Measurements from ENCODE around the gene MAPK4.
"Not testable (repeated sequence)": the region's sequence is repeated elsewhere in the genome, so short reads cannot be mapped to it uniquely, and the experiment has no call there.

The MAPK4 gene

GRCh38 chr18:50558157-50558556 lies 1.7 kb upstream of the MAPK4 start:
- peaks cover 0 to 10% of the 10 kb centered on the region in 2 donors for H3K9me3 ChIP-seq (ENCODE audit: control insufficient read depth in 1 of 2, low read length in 2 of 2)
- no peak overlapping the region for H3K4me3 ChIP-seq (ENCODE audit: low read depth in 1 of 2, low read length in 2 of 2)
- H3K4me1 ChIP-seq (ENCODE audit: control insufficient read depth in 1 of 2, insufficient read depth in 2 of 2, low read length in 2 of 2) = peaks cover 0 to 16% of the 10 kb centered on the region in 2 donors
- no peak overlapping the region for H3K27ac ChIP-seq (ENCODE audit: low read length)
- H3K36me3 ChIP-seq (ENCODE audit: control insufficient read depth in 1 of 2, insufficient read depth in 2 of 2, low read length in 2 of 2) = no peaks in the 10 kb centered on the region
- H3K27me3 ChIP-seq (ENCODE audit: low read depth, low read length) = peaks cover 16% of the 10 kb centered on the region

GRCh38 chr18:50558948-50559751 lies 737 bp upstream of the MAPK4 start:
- Histone ChIP-seq H3K9me3 (ENCODE audit: control insufficient read depth in 1 of 2, low read length in 2 of 2) (peaks cover 0 to 10% of the 10 kb centered on the region in 2 donors), H3K27me3 (ENCODE audit: low read depth, low read length) (peaks cover 16% of the 10 kb centered on the region), H3K27ac (ENCODE audit: low read length) (no peak overlapping the region), H3K4me3 (ENCODE audit: low read depth in 1 of 2, low read length in 2 of 2) (peak overlapping the region in 1 of 2 donors; percentile 49), H3K36me3 (ENCODE audit: control insufficient read depth in 1 of 2, insufficient read depth in 2 of 2, low read length in 2 of 2) (no peaks in the 10 kb centered on the region), H3K4me1 (ENCODE audit: control insufficient read depth in 1 of 2, insufficient read depth in 2 of 2, low read length in 2 of 2) (peaks cover 0 to 16% of the 10 kb centered on the region in 2 donors)

GRCh38 chr18:50560681-50561629 lies 1.1 kb downstream of the MAPK4 start:
- peaks cover 0 to 16% of the 10 kb centered on the region in 2 donors for H3K4me1 ChIP-seq (ENCODE audit: control insufficient read depth in 1 of 2, insufficient read depth in 2 of 2, low read length in 2 of 2)
- no peak overlapping the region for H3K27ac ChIP-seq (ENCODE audit: low read length)
- peaks cover 16% of the 10 kb centered on the region for H3K27me3 ChIP-seq (ENCODE audit: low read depth, low read length)
- no peaks in the 10 kb centered on the region for H3K36me3 ChIP-seq (ENCODE audit: control insufficient read depth in 1 of 2, insufficient read depth in 2 of 2, low read length in 2 of 2)
- H3K9me3 ChIP-seq (ENCODE audit: control insufficient read depth in 1 of 2, low read length in 2 of 2) = peaks cover 0 to under 1% of the 10 kb centered on the region in 2 donors
- H3K4me3 ChIP-seq (ENCODE audit: low read depth in 1 of 2, low read length in 2 of 2) = peak overlapping the region; percentile 49 to 64

- H3K4me3 ChIP-seq (ENCODE audit: low read depth in 1 of 2, low read length in 2 of 2); H3K27ac ChIP-seq (ENCODE audit: low read length); H3K36me3 ChIP-seq (ENCODE audit: control insufficient read depth in 1 of 2, insufficient read depth in 2 of 2, low read length in 2 of 2); H3K9me3 ChIP-seq (ENCODE audit: control insufficient read depth in 1 of 2, low read length in 2 of 2): not testable (repeated sequence)
- peaks cover 16% of the 10 kb centered on the region for H3K27me3 ChIP-seq (ENCODE audit: low read depth, low read length)
- H3K4me1 ChIP-seq (ENCODE audit: control insufficient read depth in 1 of 2, insufficient read depth in 2 of 2, low read length in 2 of 2) = peaks cover 0 to 16% of the 10 kb centered on the region in 2 donors
These were observed 2.4 kb downstream of the MAPK4 start for GRCh38 chr18:50562258-50562657.

GRCh38 chr18:50562686-50563085 lies 2.8 kb downstream of the MAPK4 start:
- Histone ChIP-seq H3K36me3 (ENCODE audit: control insufficient read depth in 1 of 2, insufficient read depth in 2 of 2, low read length in 2 of 2) (no peaks in the 10 kb centered on the region), H3K9me3 (ENCODE audit: control insufficient read depth in 1 of 2, low read length in 2 of 2) (no peaks in the 10 kb centered on the region), H3K4me3 (ENCODE audit: low read depth in 1 of 2, low read length in 2 of 2) (no peak overlapping the region), H3K27me3 (ENCODE audit: low read depth, low read length) (peaks cover 16% of the 10 kb centered on the region), H3K27ac (ENCODE audit: low read length) (no peak overlapping the region), H3K4me1 (ENCODE audit: control insufficient read depth in 1 of 2, insufficient read depth in 2 of 2, low read length in 2 of 2) (peaks cover 0 to 16% of the 10 kb centered on the region in 2 donors)

- Histone ChIP-seq H3K4me3 (ENCODE audit: low read depth in 1 of 2, low read length in 2 of 2) (no peak overlapping the region), H3K9me3 (ENCODE audit: control insufficient read depth in 1 of 2, low read length in 2 of 2) (no peaks in the 10 kb centered on the region), H3K27ac (ENCODE audit: low read length) (no peak overlapping the region), H3K36me3 (ENCODE audit: control insufficient read depth in 1 of 2, insufficient read depth in 2 of 2, low read length in 2 of 2) (no peaks in the 10 kb centered on the region), H3K27me3 (ENCODE audit: low read depth, low read length) (peaks cover 16% of the 10 kb centered on the region), H3K4me1 (ENCODE audit: control insufficient read depth in 1 of 2, insufficient read depth in 2 of 2, low read length in 2 of 2) (peaks cover 0 to 16% of the 10 kb centered on the region in 2 donors)
These were observed 3.5 kb downstream of the MAPK4 start for GRCh38 chr18:50563376-50563775.

- H3K4me1 ChIP-seq (ENCODE audit: control insufficient read depth in 1 of 2, insufficient read depth in 2 of 2, low read length in 2 of 2) = no peaks in the 10 kb centered on the region
- no peak overlapping the region for H3K27ac ChIP-seq (ENCODE audit: low read length)
- no peaks in the 10 kb centered on the region for H3K36me3 ChIP-seq (ENCODE audit: control insufficient read depth in 1 of 2, insufficient read depth in 2 of 2, low read length in 2 of 2)
- H3K9me3 ChIP-seq (ENCODE audit: control insufficient read depth in 1 of 2, low read length in 2 of 2) = no peaks in the 10 kb centered on the region
- H3K4me3 ChIP-seq (ENCODE audit: low read depth in 1 of 2, low read length in 2 of 2) = no peak overlapping the region
- no peaks in the 10 kb centered on the region for H3K27me3 ChIP-seq (ENCODE audit: low read depth, low read length)
These were observed 10.0 kb downstream of the MAPK4 start for GRCh38 chr18:50569930-50570329.

GRCh38 chr18:50571606-50572005 lies 11.7 kb downstream of the MAPK4 start:
- Histone ChIP-seq H3K4me3 (ENCODE audit: low read depth in 1 of 2, low read length in 2 of 2) (no peak overlapping the region), H3K9me3 (ENCODE audit: control insufficient read depth in 1 of 2, low read length in 2 of 2) (no peaks in the 10 kb centered on the region), H3K36me3 (ENCODE audit: control insufficient read depth in 1 of 2, insufficient read depth in 2 of 2, low read length in 2 of 2) (no peaks in the 10 kb centered on the region), H3K4me1 (ENCODE audit: control insufficient read depth in 1 of 2, insufficient read depth in 2 of 2, low read length in 2 of 2) (no peaks in the 10 kb centered on the region), H3K27ac (ENCODE audit: low read length) (no peak overlapping the region), H3K27me3 (ENCODE audit: low read depth, low read length) (no peaks in the 10 kb centered on the region)

GRCh38 chr18:50573196-50573595 lies 13.3 kb downstream of the MAPK4 start:
- not testable (repeated sequence) for H3K36me3 ChIP-seq (ENCODE audit: control insufficient read depth in 1 of 2, insufficient read depth in 2 of 2, low read length in 2 of 2); H3K9me3 ChIP-seq (ENCODE audit: control insufficient read depth in 1 of 2, low read length in 2 of 2); H3K27ac ChIP-seq (ENCODE audit: low read length); H3K27me3 ChIP-seq (ENCODE audit: low read depth, low read length); H3K4me1 ChIP-seq (ENCODE audit: control insufficient read depth in 1 of 2, insufficient read depth in 2 of 2, low read length in 2 of 2); H3K4me3 ChIP-seq (ENCODE audit: low read depth in 1 of 2, low read length in 2 of 2)

GRCh38 chr18:50573679-50574078 lies 13.8 kb downstream of the MAPK4 start:
- H3K4me3 ChIP-seq (ENCODE audit: low read depth in 1 of 2, low read length in 2 of 2) = no peak overlapping the region
- H3K36me3 ChIP-seq (ENCODE audit: control insufficient read depth in 1 of 2, insufficient read depth in 2 of 2, low read length in 2 of 2) = no peaks in the 10 kb centered on the region
- no peak overlapping the region for H3K27ac ChIP-seq (ENCODE audit: low read length)
- H3K9me3 ChIP-seq (ENCODE audit: control insufficient read depth in 1 of 2, low read length in 2 of 2) = no peaks in the 10 kb centered on the region
- H3K4me1 ChIP-seq (ENCODE audit: control insufficient read depth in 1 of 2, insufficient read depth in 2 of 2, low read length in 2 of 2) = no peaks in the 10 kb centered on the region
- no peaks in the 10 kb centered on the region for H3K27me3 ChIP-seq (ENCODE audit: low read depth, low read length)

GRCh38 chr18:50578030-50578429 lies 18.1 kb downstream of the MAPK4 start:
- Histone ChIP-seq H3K4me3 (ENCODE audit: low read depth in 1 of 2, low read length in 2 of 2) (no peak overlapping the region), H3K4me1 (ENCODE audit: control insufficient read depth in 1 of 2, insufficient read depth in 2 of 2, low read length in 2 of 2) (no peaks in the 10 kb centered on the region), H3K27me3 (ENCODE audit: low read depth, low read length) (no peaks in the 10 kb centered on the region), H3K27ac (ENCODE audit: low read length) (no peak overlapping the region), H3K9me3 (ENCODE audit: control insufficient read depth in 1 of 2, low read length in 2 of 2) (no peaks in the 10 kb centered on the region), H3K36me3 (ENCODE audit: control insufficient read depth in 1 of 2, insufficient read depth in 2 of 2, low read length in 2 of 2) (no peaks in the 10 kb centered on the region)

All from muscle layer of duodenum (tissue), 2 donors.